H1 (cell line): ENCODE measurements around the gene LCP1. TPM values are rescaled to one million over a fixed set of nuclear protein-coding genes. Genes with fewer than 3 reads are reported as not detected.

Source experiments
- CTCF ChIA-PET: fragments of 300-600 bp; sonication (Branson Sonifier 250); formaldehyde crosslinking; loops from one replicate; lab custom pipeline; 2021; ENCODE audit not compliant: partially characterized antibody; lab: Charles Lee
- POLR2A ChIA-PET: fragments of 300-600 bp; sonication (Branson Sonifier 250); formaldehyde crosslinking; loops from one replicate; lab custom pipeline; 2021; ENCODE audit warnings: inconsistent platforms; ENCODE audit not compliant: partially characterized antibody; lab: Charles Lee
- DNase-seq, 2 experiments: peaks; one replicate each; pipeline versions ENCODE4 v3.0.0 to v3.0.0-alpha.2; 2010 to 2022; ENCODE audit warnings: low spot score in 2 of 2, low read depth in 1 of 2, mixed read lengths in 1 of 2
- FAIRE-seq: peaks from 2 replicates; lab custom pipeline; 2011; peaks lifted over from hg19 to GRCh38; lab: Jason Lieb, UNC
- H2AFZ ChIP-seq: 2 replicates; pipeline ENCODE4 v1.8.1; 2012; ENCODE audit warnings: low read length, inconsistent platforms
- H2AK5ac ChIP-seq: 2 replicates; pipeline ENCODE4 v1.6.1; 2013; ENCODE audit warnings: low read depth, low read length
- H2BK120ac ChIP-seq: replicated peaks from 2 replicates; pipeline ENCODE3; 2013; ENCODE audit warnings: low read depth, low read length, inconsistent platforms
- H2BK12ac ChIP-seq: 2 replicates; pipeline ENCODE4 v1.6.1; 2013; ENCODE audit warnings: low read depth, low read length
- H2BK15ac ChIP-seq: 2 replicates; pipeline ENCODE4 v1.6.1; 2013; ENCODE audit warnings: low read length
- H2BK20ac ChIP-seq: 2 replicates; pipeline ENCODE4 v1.6.1; 2013; ENCODE audit warnings: low read length
- H2BK5ac ChIP-seq: 2 replicates; pipeline ENCODE4 v1.6.1; 2013; ENCODE audit warnings: low read depth, low read length
- H3K14ac ChIP-seq: 2 replicates; pipeline ENCODE4 v1.6.1; 2013; ENCODE audit warnings: inconsistent platforms; ENCODE audit not compliant: insufficient read length
- H3K18ac ChIP-seq: 2 replicates; pipeline ENCODE4 v1.6.1; 2013; ENCODE audit warnings: low read length; ENCODE audit errors: extremely low read depth
- H3K23ac ChIP-seq: 2 replicates; pipeline ENCODE4 v1.6.1; 2013; ENCODE audit warnings: inconsistent platforms; ENCODE audit not compliant: insufficient read length
- H3K23me2 ChIP-seq: 2 replicates; pipeline ENCODE4 v1.6.1; 2013; ENCODE audit warnings: low read depth, low read length
- H3K27ac ChIP-seq: 2 replicates; pipeline ENCODE4 v1.6.1; 2011; ENCODE audit warnings: low read depth, low read length, inconsistent platforms
- H3K27me3 ChIP-seq, 4 experiments: replicated peaks in 1 of 4; 1 replicate in 1 of 4; 2 replicates in 3 of 4; pipeline versions ENCODE4 v1.6.1 to v1.8.1; 2011 to 2013; ENCODE audit warnings: low read length in 3 of 4, mild to moderate bottlenecking in 3 of 4, inconsistent platforms in 2 of 4, mixed read lengths in 2 of 4, moderate library complexity in 1 of 4; ENCODE audit not compliant: control insufficient read depth in 3 of 4, insufficient read depth in 3 of 4; ENCODE audit errors: extremely low read depth in 1 of 4
- H3K36me3 ChIP-seq, 4 experiments: 2 replicates each; pipeline versions ENCODE4 v1.6.1 to v1.8.1; 2011 to 2013; ENCODE audit warnings: mild to moderate bottlenecking in 4 of 4, low read length in 3 of 4, moderate library complexity in 2 of 4, control low read depth in 1 of 4, inconsistent platforms in 1 of 4; ENCODE audit not compliant: insufficient read depth in 4 of 4, control insufficient read depth in 2 of 4
- H3K4ac ChIP-seq: replicated peaks from 2 replicates; pipeline ENCODE3; 2013; ENCODE audit warnings: low read length, low read depth, mixed read lengths, inconsistent platforms; ENCODE audit not compliant: insufficient read length
- H3K4me1 ChIP-seq, 4 experiments: replicated peaks in 1 of 4; 1 replicate in 1 of 4; 2 replicates in 3 of 4; pipeline versions ENCODE4 v1.6.1 to v1.8.1; 2011 to 2013; ENCODE audit warnings: low read length in 3 of 4, inconsistent platforms in 2 of 4, mixed read lengths in 1 of 4; ENCODE audit not compliant: insufficient read depth in 4 of 4, control insufficient read depth in 3 of 4
- H3K4me2 ChIP-seq, 2 experiments: 2 replicates each; pipeline versions ENCODE4 v1.6.1 to v1.8.1; 2011 to 2013; ENCODE audit warnings: low read depth in 2 of 2, low read length in 2 of 2, control low read depth in 1 of 2, inconsistent platforms in 1 of 2, mild to moderate bottlenecking in 1 of 2; ENCODE audit not compliant: insufficient read depth in 1 of 2
- H3K4me3 ChIP-seq, 4 experiments: fragments of 200-600, 300-600 bp in 1 of 4; sonication (generic), shearing (Covaris generic), sonication (Bioruptor Twin) in 1 of 4; 2 replicates each; pipeline versions ENCODE4 v1.5.1 to v1.8.1; 2011 to 2016; ENCODE audit warnings: low read length in 4 of 4, low read depth in 3 of 4, control low read depth in 2 of 4, inconsistent platforms in 2 of 4, mild to moderate bottlenecking in 2 of 4, mixed read lengths in 1 of 4, moderate library complexity in 1 of 4; ENCODE audit not compliant: insufficient read depth in 2 of 4; ENCODE audit errors: extremely low read depth in 1 of 4
- H3K56ac ChIP-seq: replicated peaks from 2 replicates; pipeline ENCODE3; 2013; ENCODE audit warnings: low read depth, mild to moderate bottlenecking, mixed read lengths, low read length, inconsistent platforms; ENCODE audit not compliant: insufficient read length
- H3K79me1 ChIP-seq: 2 replicates; pipeline ENCODE4 v1.6.1; 2013; ENCODE audit warnings: low read depth, low read length, control low read depth
- H3K79me2 ChIP-seq, 2 experiments: 2 replicates each; pipeline versions ENCODE4 v1.6.1 to v1.8.1; 2012 to 2013; ENCODE audit warnings: low read length in 2 of 2, mild to moderate bottlenecking in 2 of 2, inconsistent platforms in 1 of 2; ENCODE audit not compliant: insufficient read depth in 2 of 2, control insufficient read depth in 1 of 2
- H3K9ac ChIP-seq, 4 experiments: replicated peaks in 1 of 4; 1 replicate in 1 of 4; 2 replicates in 3 of 4; pipeline versions ENCODE4 v1.6.1 to v1.8.1; 2011 to 2013; ENCODE audit warnings: low read depth in 3 of 4, low read length in 3 of 4, control low read depth in 2 of 4, mild to moderate bottlenecking in 2 of 4, moderate library complexity in 2 of 4, inconsistent platforms in 1 of 4; ENCODE audit errors: extremely low read depth in 1 of 4
- H3K9me3 ChIP-seq, 2 experiments: 2 replicates each; pipeline versions ENCODE4 v1.6.1 to v1.8.1; 2012 to 2013; ENCODE audit warnings: mild to moderate bottlenecking in 2 of 2, moderate library complexity in 2 of 2, control low read depth in 1 of 2, inconsistent platforms in 1 of 2, low read depth in 1 of 2, low read length in 1 of 2, mixed read lengths in 1 of 2; ENCODE audit not compliant: insufficient read depth in 2 of 2
- H4K20me1 ChIP-seq, 2 experiments: replicated peaks in 1 of 2; 2 replicates each; pipeline versions ENCODE3 to v1.8.1; 2011 to 2013; ENCODE audit warnings: inconsistent platforms in 2 of 2, low read length in 2 of 2, mild to moderate bottlenecking in 1 of 2; ENCODE audit not compliant: insufficient read depth in 2 of 2, control insufficient read depth in 1 of 2
- H4K5ac ChIP-seq: 2 replicates; pipeline ENCODE4 v1.6.1; 2013; ENCODE audit warnings: low read length, low read depth, mixed read lengths, inconsistent platforms; ENCODE audit not compliant: insufficient read length
- H4K8ac ChIP-seq: 2 replicates; pipeline ENCODE4 v1.8.0; 2013; ENCODE audit warnings: mild to moderate bottlenecking, moderate library complexity, low read length, inconsistent platforms; ENCODE audit not compliant: insufficient read depth; ENCODE audit errors: extremely low read depth
- H4K91ac ChIP-seq: replicated peaks from 2 replicates; pipeline ENCODE3; 2013; ENCODE audit warnings: low read length, mixed read lengths, inconsistent platforms; ENCODE audit not compliant: insufficient read length
- BRCA1 ChIP-seq: IDR thresholded peaks from 2 replicates; pipeline ENCODE4 v1.6.1; 2012; ENCODE audit warnings: low read depth, low read length, improper control_type of control experiment
- CBX5 ChIP-seq: fragments of 300-800, 300-1000 bp; sonication (generic); IDR thresholded peaks from 2 replicates; pipeline ENCODE4 v1.7.1; 2016; ENCODE audit warnings: antibody characterized with exemption, low read length, low read depth
- CEBPB ChIP-seq: IDR thresholded peaks from 2 replicates; pipeline ENCODE4 v1.6.1; 2012; ENCODE audit warnings: low read depth, low read length
- CHD2 ChIP-seq: IDR thresholded peaks from 2 replicates; pipeline ENCODE4 v1.6.1; 2012; ENCODE audit warnings: low read length, improper control_type of control experiment
- EZH2 ChIP-seq: fragments of 200-600 bp; sonication (generic); IDR thresholded peaks from 2 replicates; pipeline ENCODE4 v1.7.1; 2012; ENCODE audit warnings: low read depth, mild to moderate bottlenecking, moderate library complexity, low read length, inconsistent platforms; ENCODE audit not compliant: severe bottlenecking
- FOSL1 ChIP-seq: IDR thresholded peaks from 2 replicates; pipeline ENCODE4 v1.6.1; 2011; ENCODE audit warnings: mild to moderate bottlenecking, low read depth, low read length, moderate library complexity; ENCODE audit not compliant: insufficient read depth
- HDAC6 ChIP-seq: IDR thresholded peaks from one replicate; pipeline ENCODE4 v1.7.1; 2012; ENCODE audit warnings: low read depth, mild to moderate bottlenecking, inconsistent platforms, low read length, moderate library complexity
- KDM1A ChIP-seq: fragments of 200-600, 300-600 bp; sonication (generic); IDR thresholded peaks from 2 replicates; pipeline ENCODE4 v1.7.1; 2016; ENCODE audit warnings: mild to moderate bottlenecking, low read length, borderline replicate concordance
- KDM4A ChIP-seq: IDR thresholded peaks from one replicate; pipeline ENCODE4 v1.7.1; 2012; ENCODE audit warnings: low read depth, mild to moderate bottlenecking, moderate library complexity, low read length, inconsistent platforms; ENCODE audit not compliant: severe bottlenecking
- KDM5A ChIP-seq: fragments of 200-600 bp; IDR thresholded peaks from 2 replicates; pipeline ENCODE4 v1.7.1; 2012; ENCODE audit warnings: mild to moderate bottlenecking, low read length, inconsistent platforms, mixed read lengths
- RAD21 ChIP-seq, 2 experiments: IDR thresholded peaks in 1 of 2; conservative IDR thresholded peaks in 1 of 2; 2 replicates each; pipeline ENCODE4 v1.6.1; 2011; ENCODE audit warnings: low read depth in 2 of 2, low read length in 2 of 2, improper control_type of control experiment in 1 of 2, inconsistent platforms in 1 of 2, mild to moderate bottlenecking in 1 of 2, moderate library complexity in 1 of 2
- RBBP5 ChIP-seq: IDR thresholded peaks from 2 replicates; pipeline ENCODE4 v1.7.1; 2012; ENCODE audit warnings: low read depth, mild to moderate bottlenecking, inconsistent platforms, low read length, moderate library complexity, borderline replicate concordance
- RXRA ChIP-seq: IDR thresholded peaks from 2 replicates; pipeline ENCODE4 v1.6.1; 2011; ENCODE audit warnings: low read depth, mild to moderate bottlenecking, low read length, moderate library complexity; ENCODE audit not compliant: insufficient read depth
- SUZ12 ChIP-seq: fragments of 200-600 bp; sonication (generic); IDR thresholded peaks from 2 replicates; pipeline ENCODE4 v1.6.1; 2012; ENCODE audit warnings: mild to moderate bottlenecking, inconsistent platforms, low read length, moderate library complexity, mixed read lengths
- WGBS, 2 experiments: shearing (Covaris generic) in 1 of 2; methylation state at CpG; one replicate each; pipeline versions ENCODE4 v1.1.6 to v1.1.7; 2013 to 2015; ENCODE audit warnings: low lambda C conversion rate in 2 of 2, mixed read lengths in 2 of 2, inconsistent platforms in 1 of 2, low coverage in 1 of 2, missing lambda C conversion rate in 1 of 2; ENCODE audit not compliant: insufficient replicate concordance in 2 of 2, insufficient coverage in 1 of 2, insufficient read length in 1 of 2; ENCODE audit errors: extremely low coverage in 1 of 2, missing lambda C conversion rate in 1 of 2; 5-methylcytosine and 5-hydroxymethylcytosine counted together
- polyA plus RNA-seq, 7 experiments: library from polyadenylated mRNA; depleted of rRNA in 3 of 7; stranded (reverse) in 5 of 7; unstranded in 2 of 7; fragments of >200 nt in 5 of 7; fragments of 200-250 nt in 2 of 7; gene quantifications; 1 replicate in 5 of 7; 2 replicates in 1 of 7; 4 replicates in 1 of 7; pipeline versions ENCODE4 v1.2.1 to v1.2.3, GENCODE V29; 2011 to 2013; ENCODE audit warnings: missing spikeins in 2 of 7, mixed read lengths in 2 of 7
- total RNA-seq: library from RNA; stranded (reverse); fragmentation: NEBNext Ultra II Directional; extraction: Animal tissue kit (Norgen Biotek cat#: 25700); gene quantifications from 2 replicates; pipeline ENCODE4 v1.2.1, GENCODE V29; 2021

Gene LCP1
- total and polyA plus RNA-seq, 2 of the 8 experiments (the other 6 are each of a cell fraction or from before 2014, with no cell fraction given): 0.65 to 4.3 TPM

DNA sequence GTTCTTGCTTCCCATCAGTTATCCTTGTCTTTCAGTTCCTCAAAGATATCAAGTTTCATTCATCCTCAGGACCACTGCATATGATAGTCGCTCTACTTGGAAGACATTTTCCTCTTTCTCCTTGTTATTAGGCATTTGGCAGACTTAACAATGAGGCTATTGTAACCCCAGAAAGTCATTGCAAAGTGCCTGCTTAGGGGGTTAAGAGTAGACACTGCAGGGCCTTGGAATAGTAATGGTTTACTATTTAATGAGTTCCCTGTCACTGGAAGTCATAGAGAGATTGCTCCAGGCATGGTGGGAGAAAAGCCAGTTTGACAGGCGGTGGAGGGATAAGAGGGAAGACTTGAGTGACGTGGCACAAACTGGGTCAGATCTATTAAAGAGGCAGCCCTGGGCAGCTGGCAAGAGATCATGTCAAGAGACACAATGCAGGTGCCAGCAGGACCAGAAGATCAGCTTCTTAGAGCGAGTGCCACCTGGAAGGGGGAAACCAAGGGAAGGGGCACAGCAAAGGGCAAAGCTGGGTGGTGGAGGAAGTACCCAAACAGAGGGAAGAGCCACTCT is 60.3 kb downstream of the LCP1 start:
- H3K4ac ChIP-seq: no peak overlapping the region
- no peak overlapping the region for H3K4me3 ChIP-seq
- no peak overlapping the region for H3K18ac ChIP-seq
- H2AK5ac ChIP-seq: no peak overlapping the region
- no peak overlapping the region for H4K5ac ChIP-seq
- H2BK5ac ChIP-seq: no peak overlapping the region
- POLR2A ChIA-PET: no interaction called here
- no peak for FAIRE-seq
- TF ChIP-seq KDM4A (no peak), KDM1A (no peak), KDM5A (no peak), CHD2 (no peak), HDAC6 (no peak), RBBP5 (no peak), RXRA (no peak), FOSL1 (no peak), SUZ12 (no peak), CBX5 (no peak), CEBPB (no peak), BRCA1 (no peak), RAD21 (IDR thresholded peaks at IDR 0.05 in 1 of 2, conservative IDR thresholded peaks at IDR 0.05 in 1 of 2; ENCODE audit: low read depth in 2 of 2, low read length in 2 of 2) (no peak), EZH2 (no peak)
- H3K36me3 ChIP-seq: no peaks in the 10 kb centered on the region
- no peaks in the 10 kb centered on the region for H4K20me1 ChIP-seq
- no peaks in the 10 kb centered on the region for H3K79me2 ChIP-seq
- no peak overlapping the region for H3K23ac ChIP-seq
- H4K91ac ChIP-seq: no peak overlapping the region
- H3K27ac ChIP-seq: no peak overlapping the region
- H2BK15ac ChIP-seq: no peak overlapping the region
- H4K8ac ChIP-seq: no peak overlapping the region
- no peaks in the 10 kb centered on the region for H3K27me3 ChIP-seq
- no peaks in the 10 kb centered on the region; the same call in 1 of the 2 replicates for H3K23me2 ChIP-seq
- no peak overlapping the region for H3K56ac ChIP-seq
- CTCF ChIA-PET: interaction anchor here (1.4 kb wide), 1 partner anchor 63 kb away, joined by 4 read pairs; no protein-coding TSS in a partner anchor
- H3K9me3 ChIP-seq: no peaks in the 10 kb centered on the region
- H2AFZ ChIP-seq: no peak overlapping the region
- no peak overlapping the region for H2BK120ac ChIP-seq
- WGBS, 2 experiments: 84% methylated on average over 4 of the region's 4 CpGs; no CpG with 5 or more reads in 1 of the 2 experiments
- no peak overlapping the region for H3K4me2 ChIP-seq
- no peak overlapping the region for H3K14ac ChIP-seq
- no peak overlapping the region for H3K9ac ChIP-seq
- H2BK12ac ChIP-seq: no peak overlapping the region
- DNase-seq: no peak
- H3K4me1 ChIP-seq: peaks cover 0 to 5% (median 0%) of the 10 kb centered on the region in 4 experiments; a peak in 1 of 7 replicates
- H3K79me1 ChIP-seq: no peaks in the 10 kb centered on the region
- H2BK20ac ChIP-seq: no peak overlapping the region
